HG02943 (cell line): ENCODE measurements around the gene SELENOI.

Experiments used
- ATAC-seq: cut with Tn5 transposase; IDR thresholded peaks from one replicate; pipeline ENCODE4 v1.9.1; 2021; ENCODE audit warnings: mild to moderate bottlenecking, low read depth, moderate library complexity; ENCODE audit not compliant: unreplicated experiment

Gene SELENOI

GRCh38 chr2:26401739-26402541 is 56.0 kb downstream of the SELENOI start, which contains the start of gene DRC1:
TSS of gene DRC1 (plus strand) at chr2:26401920. CDS start at chr2:26401990, 70 bp downstream.
- no peak for ATAC-seq

GRCh38 chr2:26407526-26407925 is 61.6 kb downstream of the SELENOI start:
- no peak for ATAC-seq

GRCh38 chr2:26409785-26410184 is 63.8 kb downstream of the SELENOI start:
- ATAC-seq = no peak

GRCh38 chr2:26410764-26411243 is 64.9 kb downstream of the SELENOI start:
- no peak for ATAC-seq

- no peak for ATAC-seq
Observed at GRCh38 chr2:26411419-26411818, 65.5 kb downstream of the SELENOI start.

GRCh38 chr2:26412091-26412673 is 66.2 kb downstream of the SELENOI start:
- no peak for ATAC-seq

GRCh38 chr2:26414311-26414710 is 68.4 kb downstream of the SELENOI start:
- no peak for ATAC-seq

GRCh38 chr2:26421961-26422360 is 76.0 kb downstream of the SELENOI start:
- ATAC-seq = no peak

GRCh38 chr2:26422947-26423629 is 77.1 kb downstream of the SELENOI start:
- ATAC-seq = no peak

GRCh38 chr2:26423750-26424149 is 77.8 kb downstream of the SELENOI start:
- ATAC-seq = no peak

GRCh38 chr2:26424221-26424620 is 78.3 kb downstream of the SELENOI start:
- no peak for ATAC-seq

GRCh38 chr2:26428846-26429245 is 82.9 kb downstream of the SELENOI start:
- ATAC-seq = no peak

GRCh38 chr2:26429779-26430578 is 84.0 kb downstream of the SELENOI start:
- ATAC-seq = no peak

GRCh38 chr2:26430826-26431225 is 84.9 kb downstream of the SELENOI start:
- ATAC-seq = no peak

GRCh38 chr2:26432363-26432762 is 86.4 kb downstream of the SELENOI start:
- ATAC-seq = no peak

- no peak for ATAC-seq
Observed at GRCh38 chr2:26432859-26433258, 86.9 kb downstream of the SELENOI start.

GRCh38 chr2:26435106-26435505 is 89.2 kb downstream of the SELENOI start:
- no peak for ATAC-seq

- no peak for ATAC-seq
Observed at GRCh38 chr2:26438526-26438925, 92.6 kb downstream of the SELENOI start.

- no peak for ATAC-seq
Observed at GRCh38 chr2:26438926-26439325, 93.0 kb downstream of the SELENOI start.

- ATAC-seq = no peak
Observed at GRCh38 chr2:26442301-26442700, 96.4 kb downstream of the SELENOI start.

GRCh38 chr2:26442707-26443106 is 96.8 kb downstream of the SELENOI start:
- ATAC-seq = no peak
